ENCODE results near the gene PPP1R12C. TPM values are rescaled to one million over a fixed set of nuclear protein-coding genes. Genes with fewer than 3 reads are reported as not detected.
A peak's percentile ranks its signal among the peaks of the same experiment; 100 is the strongest.

Gene PPP1R12C
- polyA plus RNA-seq, 3 donors = 2.1 to 206 (median 2.6) TPM

DNA sequence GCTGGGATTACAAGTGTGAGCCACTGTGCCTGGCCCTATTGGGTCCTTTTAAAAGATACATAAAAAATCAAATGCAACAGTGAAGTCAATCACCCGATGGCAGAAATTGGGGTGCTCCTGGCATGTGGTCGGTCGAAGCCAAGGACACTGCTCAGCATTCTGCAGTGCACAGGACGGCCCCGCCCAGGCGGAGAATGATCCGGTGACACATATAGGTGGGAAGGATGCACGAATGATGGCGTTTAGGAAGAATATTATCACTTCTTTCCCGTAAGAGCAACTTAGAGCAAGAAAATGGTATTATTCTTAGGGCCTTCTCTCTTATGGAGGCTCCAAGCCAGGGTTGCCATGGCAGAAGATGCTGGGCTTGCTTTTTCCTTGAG lies 76.2 kb downstream of the PPP1R12C start:
- Mint-ChIP-seq H3K27me3 (ENCODE audit: low read depth in 3 of 3) (peaks cover 23 to 40% (median 32%) of the 10 kb centered on the region in 3 donors), H3K27ac (peak overlapping the region in 1 of 7 donors; percentile 16), H3K36me3 (peaks cover 31 to 35% of the 10 kb centered on the region in 2 donors), H3K4me3 (peak overlapping the region in 1 of 2 donors; percentile 71), H3K9me3 (peaks cover 0 to 4% (median 0%) of the 10 kb centered on the region in 7 donors), H3K4me1 (peaks cover 15% of the 10 kb centered on the region)
- Histone ChIP-seq H3K79me2 (ENCODE audit: insufficient read depth, low read length) (no peaks in the 10 kb centered on the region), H3K36me3 (replicated peaks in 1 of 2; ENCODE audit: control insufficient read depth in 1 of 2, insufficient read depth in 2 of 2, low read length in 2 of 2) (peaks cover 13 to 23% of the 10 kb centered on the region in 2 donors), H3K27ac (ENCODE audit: low read depth in 1 of 2, low read length in 2 of 2) (no peak overlapping the region), H3K4me2 (replicated peaks; ENCODE audit: extremely low read depth, low read length, poor library complexity, severe bottlenecking) (peak overlapping the region; percentile 21), H3K4me1 (ENCODE audit: control insufficient read depth in 1 of 2, insufficient read depth in 2 of 2, low read length in 2 of 2) (peaks cover 9 to 15% of the 10 kb centered on the region in 2 donors), H2AFZ (ENCODE audit: insufficient read depth, low read depth, low read length, poor library complexity, severe bottlenecking) (no peak overlapping the region), H4K20me1 (ENCODE audit: insufficient read depth, low read length) (peaks cover 20% of the 10 kb centered on the region), H3K9me3 (replicated peaks in 1 of 2; ENCODE audit: control insufficient read depth in 1 of 2, insufficient read depth in 1 of 2, low read length in 2 of 2) (no peaks in the 10 kb centered on the region), H3K9ac (ENCODE audit: insufficient read depth, low read length, poor library complexity, severe bottlenecking) (no peak overlapping the region), H3K4me3 (replicated peaks in 1 of 3; ENCODE audit: low read depth in 2 of 3, low read length in 3 of 3) (no peak overlapping the region), H3K27me3 (ENCODE audit: control insufficient read depth in 2 of 2, insufficient read depth in 2 of 2, low read length in 2 of 2) (peaks cover 2 to 26% of the 10 kb centered on the region in 2 donors)
- no peak for DNase-seq
- TF ChIP-seq, protein P1, sequence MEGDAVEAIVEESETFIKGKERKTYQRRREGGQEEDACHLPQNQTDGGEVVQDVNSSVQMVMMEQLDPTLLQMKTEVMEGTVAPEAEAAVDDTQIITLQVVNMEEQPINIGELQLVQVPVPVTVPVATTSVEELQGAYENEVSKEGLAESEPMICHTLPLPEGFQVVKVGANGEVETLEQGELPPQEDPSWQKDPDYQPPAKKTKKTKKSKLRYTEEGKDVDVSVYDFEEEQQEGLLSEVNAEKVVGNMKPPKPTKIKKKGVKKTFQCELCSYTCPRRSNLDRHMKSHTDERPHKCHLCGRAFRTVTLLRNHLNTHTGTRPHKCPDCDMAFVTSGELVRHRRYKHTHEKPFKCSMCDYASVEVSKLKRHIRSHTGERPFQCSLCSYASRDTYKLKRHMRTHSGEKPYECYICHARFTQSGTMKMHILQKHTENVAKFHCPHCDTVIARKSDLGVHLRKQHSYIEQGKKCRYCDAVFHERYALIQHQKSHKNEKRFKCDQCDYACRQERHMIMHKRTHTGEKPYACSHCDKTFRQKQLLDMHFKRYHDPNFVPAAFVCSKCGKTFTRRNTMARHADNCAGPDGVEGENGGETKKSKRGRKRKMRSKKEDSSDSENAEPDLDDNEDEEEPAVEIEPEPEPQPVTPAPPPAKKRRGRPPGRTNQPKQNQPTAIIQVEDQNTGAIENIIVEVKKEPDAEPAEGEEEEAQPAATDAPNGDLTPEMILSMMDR (IDR thresholded peaks at IDR 0.05) = no peak
- 81% methylated on average over 5 of the region's 10 CpGs for WGBS (ENCODE audit: insufficient coverage)
- intact Hi-C loops (cut with micrococcal nuclease) = loop anchor here in 1 of 2 donors (10.0 kb wide), 1 partner anchor 46 kb away; no protein-coding TSS in a partner anchor

Small RNAs within 50 kb of the gene (small RNA-seq; reads per million reads assigned to genes)
- not detected for gene MIR7975 (ENCODE audit: insufficient read length, low read depth)
- gene RF01210 (ENCODE audit: insufficient read length, low read depth) = not detected

Other genes with a start within 250 kb of the PPP1R12C start
- 100 to 1,000 TPM; 147 to 239 (median 173) TPM for gene FCAR, start 243.4 kb downstream of the PPP1R12C start, polyA plus RNA-seq
- under 1 TPM in 2 of 3 donors, not detected in 1; 0.20 to 0.43 TPM for gene NCR1, start 211.5 kb downstream of the PPP1R12C start, polyA plus RNA-seq
- not detected for gene NLRP7, start 170.1 kb downstream of the PPP1R12C start, polyA plus RNA-seq
- under 1 TPM; 0.24 to 0.91 (median 0.61) TPM for gene NLRP2, start 151.3 kb downstream of the PPP1R12C start, polyA plus RNA-seq
- gene GP6, start 79.4 kb downstream of the PPP1R12C start, polyA plus RNA-seq = 1 to 10 TPM in 1 of 3 donors, under 1 TPM in 2; 0.03 to 1.1 (median 0.14) TPM
- gene RDH13, start 54.5 kb downstream of the PPP1R12C start, polyA plus RNA-seq = 1 to 10 TPM; 1.6 to 4.0 (median 2.3) TPM
- 1 to 10 TPM; 1.5 to 5.0 (median 1.8) TPM for gene EPS8L1, start 41.8 kb downstream of the PPP1R12C start, polyA plus RNA-seq
- 10 to 100 TPM in 1 of 3 donors, 1 to 10 TPM in 2; 9.4 to 41.9 (median 9.8) TPM for gene TNNT1, start 31.6 kb upstream of the PPP1R12C start, polyA plus RNA-seq
- 1 to 10 TPM in 1 of 3 donors, not detected in 2; 1.2 TPM for gene TNNI3, start 40.1 kb upstream of the PPP1R12C start, polyA plus RNA-seq
- gene DNAAF3, start 49.0 kb upstream of the PPP1R12C start, polyA plus RNA-seq = under 1 TPM in 1 of 3 donors, not detected in 2; 0.19 TPM
- not detected for gene SYT5, start 62.7 kb upstream of the PPP1R12C start, polyA plus RNA-seq
- under 1 TPM in 2 of 3 donors, not detected in 1; 0.08 to 0.53 TPM for gene PTPRH, start 91.9 kb upstream of the PPP1R12C start, polyA plus RNA-seq
- gene TMEM86B, start 111.1 kb upstream of the PPP1R12C start, polyA plus RNA-seq = 10 to 100 TPM in 1 of 3 donors, under 1 TPM in 2; 0.16 to 10.7 (median 0.38) TPM
- 10 to 100 TPM; 16.9 to 91.3 (median 22.0) TPM for gene PPP6R1, start 141.4 kb upstream of the PPP1R12C start, polyA plus RNA-seq
- 10 to 100 TPM; 12.3 to 17.0 (median 15.3) TPM for gene HSPBP1, start 162.5 kb upstream of the PPP1R12C start, polyA plus RNA-seq
- not detected for gene BRSK1, start 166.4 kb upstream of the PPP1R12C start, polyA plus RNA-seq
- gene TMEM150B, start 207.7 kb upstream of the PPP1R12C start, polyA plus RNA-seq = 10 to 100 TPM; 10.1 to 65.6 (median 11.2) TPM
- 10 to 100 TPM in 1 of 3 donors, 1 to 10 TPM in 1, under 1 TPM in 1; 0.89 to 26.9 (median 1.5) TPM for gene KMT5C, start 222.2 kb upstream of the PPP1R12C start, polyA plus RNA-seq
- gene COX6B2, start 237.1 kb upstream of the PPP1R12C start, polyA plus RNA-seq = under 1 TPM in 1 of 3 donors, not detected in 2; 0.36 TPM
- not detected for gene GARIN5B, start 245.6 kb upstream of the PPP1R12C start, polyA plus RNA-seq